ENCODE data around the gene NBAS. TPM values are rescaled to one million over a fixed set of nuclear protein-coding genes. Genes with fewer than 3 reads are reported as not detected.

The NBAS gene
- total and polyA plus RNA-seq, 12 donors, result 26.4 to 79.1 (median 56.3) TPM

GRCh38 chr2:15238028-15238427, 323.1 kb downstream of the NBAS start:
- H3K4me1 ChIP-seq, result no peaks in the 10 kb centered on the region
- no peak overlapping the region for H3K27ac ChIP-seq
- H3K4me3 ChIP-seq, result no peak overlapping the region
- 89 to 92% methylated on average over 5 of the region's 5 CpGs for WGBS, 2 donors
- ATAC-seq, result no peak
- H3K9me3 ChIP-seq, result no peaks in the 10 kb centered on the region
- H3K27me3 ChIP-seq, result no peaks in the 10 kb centered on the region
- no peak for DNase-seq
- H3K36me3 ChIP-seq, result peaks cover 0 to 35% (median 5%) of the 10 kb centered on the region in 9 donors
- no peak for TF ChIP-seq CTCF (IDR thresholded peaks at IDR 0.05)
- intact Hi-C loops (cut with DNase I), result no loop called here

GRCh38 chr2:15230599-15231192, 330.4 kb downstream of the NBAS start:
- DNase-seq (no peak), ATAC-seq (no peak)
- Histone ChIP-seq H3K36me3 (peaks cover 0 to 69% (median 8%) of the 10 kb centered on the region in 9 donors), H3K9me3 (peaks cover 0 to 16% (median 0%) of the 10 kb centered on the region in 11 donors), H3K4me1 (peaks cover 0 to 3% (median 0%) of the 10 kb centered on the region in 9 donors), H3K27ac (no peak overlapping the region), H3K27me3 (no peaks in the 10 kb centered on the region), H3K4me3 (no peak overlapping the region)
- no peak for TF ChIP-seq CTCF (IDR thresholded peaks at IDR 0.05)
- intact Hi-C loops (cut with DNase I), result no loop called here
- 83 to 96% methylated on average over 7 of the region's 7 CpGs for WGBS, 2 donors

- ATAC-seq (no peak), DNase-seq (no peak)
- peaks cover 0 to 15% (median 0%) of the 10 kb centered on the region in 9 donors for H3K4me1 ChIP-seq
- WGBS, 2 donors, result 60 to 85% methylated on average over 2 of the region's 2 CpGs
- H3K36me3 ChIP-seq, result peaks cover 0 to 49% (median under 1%) of the 10 kb centered on the region in 9 donors
- H3K4me3 ChIP-seq, result no peak overlapping the region
- H3K27me3 ChIP-seq, result no peaks in the 10 kb centered on the region
- TF ChIP-seq CTCF (IDR thresholded peaks at IDR 0.05), result no peak
- H3K9me3 ChIP-seq, result peaks cover 0 to 16% (median 0%) of the 10 kb centered on the region in 11 donors
- intact Hi-C loops (cut with DNase I), result no loop called here
- H3K27ac ChIP-seq, result no peak overlapping the region
Measured at GRCh38 chr2:15226661-15227060, 334.5 kb downstream of the NBAS start.

GRCh38 chr2:15225131-15225530, 336.0 kb downstream of the NBAS start:
- Histone ChIP-seq H3K27me3 (no peaks in the 10 kb centered on the region), H3K27ac (no peak overlapping the region), H3K9me3 (peaks cover 0 to 16% (median 0%) of the 10 kb centered on the region in 11 donors), H3K4me3 (no peak overlapping the region), H3K4me1 (peaks cover 0 to 15% (median 0%) of the 10 kb centered on the region in 9 donors), H3K36me3 (peaks cover 0 to 43% (median 0%) of the 10 kb centered on the region in 9 donors)
- DNase-seq, result no peak
- ATAC-seq, result no peak
- no peak for TF ChIP-seq CTCF (IDR thresholded peaks at IDR 0.05)
- 96 to 98% methylated on average over 4 of the region's 4 CpGs for whole genome bisulfite sequencing, 2 donors
- intact Hi-C loops (cut with DNase I), result no loop called here

All from heart right ventricle (tissue), 16 donors.